Uterus (tissue), 2 donors: ENCODE data around the gene CLDN3.

ENCODE experiments used
- POLR2A ChIP-seq, 2 donors: fragments of 450-650 bp; IDR thresholded peaks; one replicate each; pipeline ENCODE4 v1.6.1; 2016; ENCODE audit warnings: antibody characterized with exemption in 2 of 2, mild to moderate bottlenecking in 1 of 2, moderate library complexity in 1 of 2
- TF ChIP-seq, protein P1 (sequence below), 4 experiments: fragments of 200-600 bp in 2 of 4; fragments of 450-650 bp in 2 of 4; sonication (generic) in 2 of 4; IDR thresholded peaks; one replicate each; pipeline ENCODE4 v1.5.1; 2016 to 2019; ENCODE audit warnings: antibody characterized with exemption in 4 of 4, mild to moderate bottlenecking in 2 of 4, moderate library complexity in 1 of 4

DNA sequence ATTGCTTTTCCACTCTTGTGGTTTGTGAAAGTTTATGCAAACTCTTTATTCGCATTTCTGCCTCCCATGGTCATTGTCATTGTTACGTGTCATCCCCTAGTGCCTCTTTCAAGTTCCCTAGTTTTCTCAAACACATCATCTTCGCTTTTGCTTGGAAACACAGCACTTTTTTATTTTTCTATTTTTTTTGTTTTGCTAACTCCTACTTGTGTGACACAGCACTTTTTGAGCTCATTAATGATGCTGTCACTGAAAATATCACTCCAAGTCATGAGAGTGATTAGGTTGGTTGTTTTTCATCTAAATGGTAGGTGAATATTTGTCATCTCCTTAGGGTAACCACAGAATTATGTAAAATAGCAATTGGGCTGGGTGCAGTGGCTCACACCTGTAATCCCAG is 42.1 kb downstream of the CLDN3 start:
- TF ChIP-seq POLR2A (IDR thresholded peaks at IDR 0.05): no peak
- TF ChIP-seq, protein P1, sequence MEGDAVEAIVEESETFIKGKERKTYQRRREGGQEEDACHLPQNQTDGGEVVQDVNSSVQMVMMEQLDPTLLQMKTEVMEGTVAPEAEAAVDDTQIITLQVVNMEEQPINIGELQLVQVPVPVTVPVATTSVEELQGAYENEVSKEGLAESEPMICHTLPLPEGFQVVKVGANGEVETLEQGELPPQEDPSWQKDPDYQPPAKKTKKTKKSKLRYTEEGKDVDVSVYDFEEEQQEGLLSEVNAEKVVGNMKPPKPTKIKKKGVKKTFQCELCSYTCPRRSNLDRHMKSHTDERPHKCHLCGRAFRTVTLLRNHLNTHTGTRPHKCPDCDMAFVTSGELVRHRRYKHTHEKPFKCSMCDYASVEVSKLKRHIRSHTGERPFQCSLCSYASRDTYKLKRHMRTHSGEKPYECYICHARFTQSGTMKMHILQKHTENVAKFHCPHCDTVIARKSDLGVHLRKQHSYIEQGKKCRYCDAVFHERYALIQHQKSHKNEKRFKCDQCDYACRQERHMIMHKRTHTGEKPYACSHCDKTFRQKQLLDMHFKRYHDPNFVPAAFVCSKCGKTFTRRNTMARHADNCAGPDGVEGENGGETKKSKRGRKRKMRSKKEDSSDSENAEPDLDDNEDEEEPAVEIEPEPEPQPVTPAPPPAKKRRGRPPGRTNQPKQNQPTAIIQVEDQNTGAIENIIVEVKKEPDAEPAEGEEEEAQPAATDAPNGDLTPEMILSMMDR (IDR thresholded peaks at IDR 0.05): no peak
